ENCODE data around the gene UBE2J2.

DNA sequence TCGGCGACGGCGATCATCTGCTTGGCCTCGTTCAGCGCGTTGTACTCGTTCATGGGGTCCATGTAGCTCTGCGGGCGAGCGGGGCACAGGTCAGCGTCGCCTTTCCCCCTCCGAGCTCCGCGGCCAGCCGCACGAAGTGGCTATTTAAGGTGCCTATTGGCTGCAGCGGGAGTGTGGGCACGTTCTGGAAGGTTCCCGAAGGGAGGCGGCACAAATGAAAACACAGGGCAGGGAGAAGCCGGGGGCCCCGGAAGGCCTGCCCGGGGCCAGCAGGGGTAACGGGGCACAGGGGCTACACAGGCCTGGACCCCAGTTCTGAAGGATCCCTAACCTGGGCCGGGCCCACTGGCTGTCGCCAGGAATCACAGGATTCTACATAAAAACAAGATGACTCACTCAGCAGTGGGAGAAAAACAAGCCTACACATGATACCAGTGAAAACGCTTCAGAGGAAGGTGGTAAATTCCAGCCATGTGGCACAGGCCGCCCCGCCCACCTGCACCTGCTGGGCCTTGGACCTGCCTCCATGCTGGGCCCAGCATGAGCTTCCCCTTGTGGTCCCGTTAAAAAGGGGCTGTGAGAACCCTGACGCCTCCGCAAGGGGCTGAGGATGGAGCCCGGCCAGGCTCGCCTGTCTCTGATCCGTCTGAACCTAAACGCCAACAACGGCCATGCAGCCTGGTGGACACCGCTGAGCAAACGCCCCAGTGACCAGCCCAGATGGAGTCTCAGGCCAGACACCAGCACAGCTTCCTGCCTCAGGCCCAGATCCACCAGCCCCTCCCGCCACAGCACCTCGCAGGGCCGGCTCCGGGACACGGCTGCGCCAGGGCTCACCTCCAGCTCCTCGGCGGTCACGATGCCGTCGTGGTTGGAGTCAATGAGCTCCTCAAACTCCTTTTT lies 55.8 kb downstream of the UBE2J2 start:
- TF ChIP-seq, protein P1, sequence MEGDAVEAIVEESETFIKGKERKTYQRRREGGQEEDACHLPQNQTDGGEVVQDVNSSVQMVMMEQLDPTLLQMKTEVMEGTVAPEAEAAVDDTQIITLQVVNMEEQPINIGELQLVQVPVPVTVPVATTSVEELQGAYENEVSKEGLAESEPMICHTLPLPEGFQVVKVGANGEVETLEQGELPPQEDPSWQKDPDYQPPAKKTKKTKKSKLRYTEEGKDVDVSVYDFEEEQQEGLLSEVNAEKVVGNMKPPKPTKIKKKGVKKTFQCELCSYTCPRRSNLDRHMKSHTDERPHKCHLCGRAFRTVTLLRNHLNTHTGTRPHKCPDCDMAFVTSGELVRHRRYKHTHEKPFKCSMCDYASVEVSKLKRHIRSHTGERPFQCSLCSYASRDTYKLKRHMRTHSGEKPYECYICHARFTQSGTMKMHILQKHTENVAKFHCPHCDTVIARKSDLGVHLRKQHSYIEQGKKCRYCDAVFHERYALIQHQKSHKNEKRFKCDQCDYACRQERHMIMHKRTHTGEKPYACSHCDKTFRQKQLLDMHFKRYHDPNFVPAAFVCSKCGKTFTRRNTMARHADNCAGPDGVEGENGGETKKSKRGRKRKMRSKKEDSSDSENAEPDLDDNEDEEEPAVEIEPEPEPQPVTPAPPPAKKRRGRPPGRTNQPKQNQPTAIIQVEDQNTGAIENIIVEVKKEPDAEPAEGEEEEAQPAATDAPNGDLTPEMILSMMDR (IDR thresholded peaks at IDR 0.05; ENCODE audit: borderline replicate concordance, extremely low read depth, low read length, poor library complexity, severe bottlenecking) = no peak
- TF ChIP-seq EZH2 (IDR thresholded peaks at IDR 0.05; ENCODE audit: borderline replicate concordance, low read depth, low read length, severe bottlenecking) = no peak

Data from DND-41 (cell line).